H1 (cell line): ENCODE results near the gene PPP1R14C. TPM values are rescaled to one million over a fixed set of nuclear protein-coding genes. Genes with fewer than 3 reads are reported as not detected.

Source experiments
- CEBPB ChIP-seq: IDR thresholded peaks from 2 replicates; pipeline ENCODE4 v1.6.1; 2012; ENCODE audit warnings: low read depth, low read length
- GTF2F1 ChIP-seq: IDR thresholded peaks from 2 replicates; pipeline ENCODE4 v1.6.1; 2012; ENCODE audit warnings: low read depth, low read length, improper control_type of control experiment, borderline replicate concordance
- TAF1 ChIP-seq: IDR thresholded peaks from 2 replicates; pipeline ENCODE4 v1.6.1; 2011; ENCODE audit warnings: mild to moderate bottlenecking, low read depth, low read length
- polyA plus RNA-seq, 7 experiments: library from polyadenylated mRNA; depleted of rRNA in 3 of 7; stranded (reverse) in 5 of 7; unstranded in 2 of 7; fragments of >200 nt in 5 of 7; fragments of 200-250 nt in 2 of 7; gene quantifications; 1 replicate in 5 of 7; 2 replicates in 1 of 7; 4 replicates in 1 of 7; pipeline versions ENCODE4 v1.2.1 to v1.2.3, GENCODE V29; 2011 to 2013; ENCODE audit warnings: missing spikeins in 2 of 7, mixed read lengths in 2 of 7
- total RNA-seq: library from RNA; stranded (reverse); fragmentation: NEBNext Ultra II Directional; extraction: Animal tissue kit (Norgen Biotek cat#: 25700); gene quantifications from 2 replicates; pipeline ENCODE4 v1.2.1, GENCODE V29; 2021

Gene PPP1R14C
- total and polyA plus RNA-seq, 2 of the 8 experiments (the other 6 are each of a cell fraction or from before 2014, with no cell fraction given) = 0.30 to 0.61 TPM

DNA sequence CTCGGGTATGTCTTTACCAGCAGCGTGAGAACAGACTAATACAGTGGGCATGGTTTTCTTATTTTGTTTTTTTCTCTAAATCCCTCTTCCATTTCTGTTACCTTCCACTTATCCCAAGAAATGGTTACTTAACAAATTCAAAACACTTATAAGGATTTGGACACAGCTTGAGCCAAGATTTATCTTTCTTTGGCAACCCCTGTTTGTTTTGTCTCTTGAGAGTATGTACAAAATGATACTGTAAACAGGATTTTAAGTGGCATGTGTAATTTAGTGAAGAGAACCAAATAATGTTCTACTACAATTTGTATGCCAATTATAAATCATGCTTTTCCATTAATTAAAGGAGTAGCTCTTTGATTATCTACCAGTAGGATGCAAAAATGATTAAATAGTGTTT is 51.4 kb downstream of the PPP1R14C start (continued):
- TF ChIP-seq CEBPB = no peak
- no peak for TF ChIP-seq GTF2F1
- TF ChIP-seq TAF1 = no peak
